Prostate gland (tissue), 2 donors: ENCODE results near the gene HIGD2A. TPM values are rescaled to one million over a fixed set of nuclear protein-coding genes. Genes with fewer than 3 reads are reported as not detected.

Source experiments
- DNase-seq: peaks from one replicate; pipeline ENCODE4 v3.0.0-alpha.2; 2019; ENCODE audit warnings: low spot score
- H3K27ac ChIP-seq, 2 donors: fragments of 200-600 bp; sonication (generic); 2 replicates each; pipeline ENCODE4 v1.5.1; 2017 to 2019
- H3K27me3 ChIP-seq: fragments of 200-600 bp; sonication (generic); replicated peaks from 2 replicates; pipeline ENCODE4 v1.5.1; 2019; ENCODE audit not compliant: insufficient read depth
- H3K36me3 ChIP-seq, 2 donors: fragments of 200-600 bp; sonication (generic); 1 replicate in 1 of 2; 2 replicates in 1 of 2; pipeline versions ENCODE4 v1.5.1 to v1.8.1; 2017 to 2019
- H3K4me1 ChIP-seq: fragments of 200-600 bp; sonication (generic); replicated peaks from 2 replicates; pipeline ENCODE4 v1.5.1; 2019
- H3K4me3 ChIP-seq, 2 donors: fragments of 200-600 bp; sonication (generic); 2 replicates each; pipeline ENCODE4 v1.5.1; 2017 to 2019
- H3K9me3 ChIP-seq: fragments of 200-600 bp; sonication (generic); 2 replicates; pipeline ENCODE4 v1.5.1; 2017
- POLR2A ChIP-seq: fragments of 450-650 bp; IDR thresholded peaks from one replicate; pipeline ENCODE4 v1.6.1; 2016; ENCODE audit warnings: antibody characterized with exemption, mild to moderate bottlenecking
- POLR2AphosphoS5 ChIP-seq: sonication (generic); formaldehyde crosslinking; IDR thresholded peaks from one replicate; pipeline ENCODE4 v1.6.1; 2017; ENCODE audit warnings: antibody characterized with exemption
- WGBS: methylation state at CpG from one replicate; pipeline ENCODE4 v1.1.5; 2018; 5-methylcytosine and 5-hydroxymethylcytosine counted together
- intact Hi-C: fragments of 100-400 bp; cut with DNase I; formaldehyde crosslinking; loops from one replicate; pipeline ENCODE4 v1.14.2; 2022
- total RNA-seq, 2 donors: library from RNA; depleted of rRNA; stranded (reverse); fragments of >200 nt; gene quantifications; one replicate each; pipeline ENCODE4 v1.1.0, GENCODE V29; 2016
- TF ChIP-seq, protein P1 (sequence below), 4 experiments: fragments of 200-600 bp in 2 of 4; fragments of 450-650 bp in 2 of 4; sonication (generic) in 2 of 4; IDR thresholded peaks; 1 replicate in 3 of 4; 2 replicates in 1 of 4; pipeline ENCODE4 v1.5.1; 2016 to 2019; ENCODE audit warnings: antibody characterized with exemption in 4 of 4, mild to moderate bottlenecking in 2 of 4, moderate library complexity in 2 of 4

Gene HIGD2A
- total RNA-seq, 2 donors from 2014 or later = 172 to 203 TPM

DNA sequence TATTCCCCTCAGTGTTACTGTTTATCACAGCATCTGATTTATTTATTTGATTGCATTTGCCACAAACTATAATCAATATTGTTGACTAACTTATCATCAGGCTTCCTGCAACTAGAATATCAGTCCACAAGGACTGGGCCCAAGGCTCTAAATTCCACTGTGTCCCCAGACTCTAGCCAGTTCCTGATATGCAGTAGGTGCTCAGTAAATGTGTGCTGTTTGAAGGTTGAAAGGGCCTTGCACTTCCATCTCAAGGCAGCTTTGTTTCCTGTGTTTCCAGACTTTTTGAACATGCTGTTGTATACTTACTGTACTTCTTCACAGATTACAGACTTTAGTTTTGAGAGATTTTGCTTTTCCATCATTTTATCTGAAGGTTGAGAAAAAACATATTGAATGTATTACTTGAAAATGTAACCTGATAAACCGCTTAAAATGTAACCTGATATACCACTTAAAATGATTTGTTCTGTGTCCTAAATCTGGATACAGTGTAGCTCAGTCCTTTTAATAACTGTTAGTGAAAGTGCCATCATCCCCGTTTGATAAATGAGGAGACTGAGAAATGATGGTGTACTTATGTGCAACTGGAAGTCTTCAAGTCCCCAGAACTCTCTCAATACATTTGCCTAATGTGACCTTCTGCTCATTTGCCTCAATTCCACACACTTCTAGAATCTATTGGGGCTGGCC, 45.6 kb upstream of the HIGD2A start:
- Histone ChIP-seq H3K36me3 (peaks cover 14 to 16% of the 10 kb centered on the region in 2 donors), H3K27ac (no peak overlapping the region), H3K4me1 (no peaks in the 10 kb centered on the region), H3K27me3 (no peaks in the 10 kb centered on the region), H3K9me3 (no peaks in the 10 kb centered on the region), H3K4me3 (no peak overlapping the region)
- 37% methylated on average over 2 of the region's 2 CpGs for WGBS
- TF ChIP-seq, protein P1, sequence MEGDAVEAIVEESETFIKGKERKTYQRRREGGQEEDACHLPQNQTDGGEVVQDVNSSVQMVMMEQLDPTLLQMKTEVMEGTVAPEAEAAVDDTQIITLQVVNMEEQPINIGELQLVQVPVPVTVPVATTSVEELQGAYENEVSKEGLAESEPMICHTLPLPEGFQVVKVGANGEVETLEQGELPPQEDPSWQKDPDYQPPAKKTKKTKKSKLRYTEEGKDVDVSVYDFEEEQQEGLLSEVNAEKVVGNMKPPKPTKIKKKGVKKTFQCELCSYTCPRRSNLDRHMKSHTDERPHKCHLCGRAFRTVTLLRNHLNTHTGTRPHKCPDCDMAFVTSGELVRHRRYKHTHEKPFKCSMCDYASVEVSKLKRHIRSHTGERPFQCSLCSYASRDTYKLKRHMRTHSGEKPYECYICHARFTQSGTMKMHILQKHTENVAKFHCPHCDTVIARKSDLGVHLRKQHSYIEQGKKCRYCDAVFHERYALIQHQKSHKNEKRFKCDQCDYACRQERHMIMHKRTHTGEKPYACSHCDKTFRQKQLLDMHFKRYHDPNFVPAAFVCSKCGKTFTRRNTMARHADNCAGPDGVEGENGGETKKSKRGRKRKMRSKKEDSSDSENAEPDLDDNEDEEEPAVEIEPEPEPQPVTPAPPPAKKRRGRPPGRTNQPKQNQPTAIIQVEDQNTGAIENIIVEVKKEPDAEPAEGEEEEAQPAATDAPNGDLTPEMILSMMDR (IDR thresholded peaks at IDR 0.05) = no peak
- TF ChIP-seq POLR2A (no peak), POLR2AphosphoS5 (no peak)
- intact Hi-C loops = no loop called here
- no peak for DNase-seq

DNA sequence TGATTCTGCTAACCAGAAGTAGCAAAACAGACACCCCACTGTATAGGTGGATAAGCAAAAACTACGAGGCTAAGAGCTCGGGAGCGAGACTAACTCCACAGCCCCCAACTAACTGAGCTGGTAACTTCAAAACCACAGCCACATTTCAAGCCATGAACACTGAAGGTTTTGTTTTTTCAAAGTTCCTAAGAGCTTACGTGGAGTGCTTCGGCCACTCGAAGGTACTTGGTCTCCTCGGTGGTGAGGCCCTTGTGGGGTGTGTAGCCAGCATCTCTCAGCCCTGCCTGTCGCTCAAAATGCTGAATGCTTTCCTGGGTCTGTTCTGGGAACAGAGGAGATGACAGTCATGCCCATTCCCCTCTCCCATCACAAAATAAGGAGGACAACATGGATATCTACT, 38.1 kb upstream of the HIGD2A start:
- Histone ChIP-seq H3K27me3 (no peaks in the 10 kb centered on the region), H3K9me3 (no peaks in the 10 kb centered on the region), H3K4me1 (no peaks in the 10 kb centered on the region), H3K4me3 (no peak overlapping the region), H3K27ac (no peak overlapping the region), H3K36me3 (peaks cover 16 to 25% of the 10 kb centered on the region in 2 donors)
- DNase-seq = no peak
- TF ChIP-seq POLR2A (no peak), POLR2AphosphoS5 (no peak)
- TF ChIP-seq, protein P1 (IDR thresholded peaks at IDR 0.05) = no peak
- 93% methylated on average over 8 of the region's 8 CpGs for WGBS
- intact Hi-C loops = no loop called here

DNA sequence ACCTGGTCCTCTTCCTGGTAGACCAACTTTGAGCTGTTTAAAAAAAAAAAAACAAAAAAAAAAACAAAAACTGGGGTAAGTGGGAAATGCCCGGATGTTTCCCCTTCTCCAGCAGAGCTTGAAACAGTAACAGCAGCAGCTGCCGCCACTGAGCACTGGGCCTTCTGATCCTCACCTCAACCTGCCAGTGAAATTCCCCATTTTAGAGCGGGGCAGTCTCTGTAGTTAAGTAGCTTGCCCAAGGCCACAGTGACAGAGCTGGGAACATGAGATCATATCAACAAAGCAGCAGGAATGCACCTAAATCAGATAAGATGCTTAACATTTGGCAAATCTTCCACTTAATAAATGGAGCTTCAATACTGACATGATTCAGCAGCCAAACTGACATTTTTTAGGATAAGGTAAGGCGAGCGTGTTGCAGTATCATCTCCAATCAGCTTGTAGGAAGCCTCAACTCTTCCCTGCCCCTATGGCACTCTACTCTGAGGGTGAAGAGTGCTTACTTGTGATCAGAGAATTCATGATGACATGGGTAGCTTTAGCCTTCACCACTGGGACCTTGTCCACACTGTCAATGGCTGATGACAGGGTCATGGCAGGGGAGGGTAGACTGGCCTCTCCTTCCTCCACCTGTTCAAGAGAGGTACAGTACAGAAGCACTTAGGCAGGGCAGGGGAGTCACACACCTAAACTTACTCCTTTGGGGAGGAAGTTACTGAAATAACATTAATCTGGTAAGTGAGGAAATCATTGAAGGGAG, 36.3 kb upstream of the HIGD2A start:
- 81% methylated on average over 5 of the region's 5 CpGs for WGBS
- peaks cover 9 to 18% of the 10 kb centered on the region in 2 donors for H3K36me3 ChIP-seq

DNA sequence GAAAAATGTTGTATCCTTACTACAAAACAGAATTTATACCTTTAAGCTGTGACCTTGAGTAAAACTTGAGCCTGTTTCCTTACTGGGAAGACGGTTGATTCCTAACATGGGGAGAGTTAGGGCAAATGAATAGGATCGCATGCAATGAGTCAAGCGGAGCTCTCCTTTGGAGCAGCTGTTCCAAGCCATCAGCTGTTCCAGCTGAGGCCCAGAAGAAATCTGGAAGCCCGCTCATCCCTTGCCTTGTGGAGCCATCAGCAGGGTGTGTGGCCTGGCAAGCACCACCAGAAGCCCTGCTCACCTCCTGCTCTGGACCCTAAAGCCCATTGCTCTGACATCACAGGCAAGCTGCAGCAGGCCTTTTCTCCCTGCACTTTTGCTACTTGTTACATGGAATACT, 35.0 kb upstream of the HIGD2A start:
- Histone ChIP-seq H3K27ac (no peak overlapping the region), H3K4me3 (no peak overlapping the region), H3K4me1 (peaks cover 4% of the 10 kb centered on the region), H3K9me3 (no peaks in the 10 kb centered on the region), H3K36me3 (peaks cover 0 to 9% of the 10 kb centered on the region in 2 donors), H3K27me3 (no peaks in the 10 kb centered on the region)
- no peak for DNase-seq
- intact Hi-C loops = no loop called here
- TF ChIP-seq, protein P1 (IDR thresholded peaks at IDR 0.05) = no peak
- no peak for TF ChIP-seq POLR2A
- no peak for TF ChIP-seq POLR2AphosphoS5
- WGBS = 97% methylated on average over 4 of the region's 4 CpGs

More for the DNA sequence above, 36.3 kb upstream of the HIGD2A start:
- H3K4me3 ChIP-seq = no peak overlapping the region
- H3K27me3 ChIP-seq = no peaks in the 10 kb centered on the region
- no peaks in the 10 kb centered on the region for H3K9me3 ChIP-seq
- no peak overlapping the region for H3K27ac ChIP-seq
- no peaks in the 10 kb centered on the region for H3K4me1 ChIP-seq
- intact Hi-C loops = no loop called here
- TF ChIP-seq POLR2AphosphoS5 (no peak), POLR2A (no peak)
- TF ChIP-seq, protein P1 (IDR thresholded peaks at IDR 0.05) = no peak
- no peak for DNase-seq
